ENCODE data around the gene DOCK3.
"Not testable (repeated sequence)": the region's sequence is repeated elsewhere in the genome, so short reads cannot be mapped to it uniquely, and the experiment has no call there.

The DOCK3 gene

DNA sequence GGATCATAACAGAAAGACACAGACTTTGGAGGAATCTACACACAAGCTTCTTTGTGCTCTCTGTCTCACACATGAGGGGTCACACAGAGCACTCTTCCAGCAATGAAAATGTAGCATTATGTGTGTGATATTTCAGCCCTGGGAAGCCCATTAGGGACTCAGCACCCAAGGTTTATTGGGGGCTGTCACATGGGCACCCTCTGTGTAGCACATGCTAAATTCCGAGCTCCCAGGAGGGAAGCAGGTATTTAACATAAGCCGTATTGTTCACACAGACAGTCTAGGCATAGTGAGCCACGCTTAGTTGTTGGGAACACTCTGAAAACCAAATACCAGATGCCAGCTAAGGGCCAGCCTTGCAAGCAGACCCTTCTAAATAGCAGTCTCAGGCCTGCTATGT lies 448.8 kb downstream of the DOCK3 start:
- H3K9me2 ChIP-seq (replicated peaks; ENCODE audit: control insufficient read depth, low read length) = no peaks in the 10 kb centered on the region
- no peaks in the 10 kb centered on the region for H4K20me1 ChIP-seq (ENCODE audit: control insufficient read depth, insufficient read depth, low read depth, low read length)
- H3K27ac ChIP-seq (ENCODE audit: low read depth, low read length) = no peak overlapping the region
- no peaks in the 10 kb centered on the region for H3K36me3 ChIP-seq (ENCODE audit: control insufficient read depth, low read length)
- H3K4me1 ChIP-seq (ENCODE audit: control insufficient read depth, low read length) = no peaks in the 10 kb centered on the region
- no peaks in the 10 kb centered on the region for H3K79me2 ChIP-seq (ENCODE audit: control insufficient read depth, low read length)
- TF ChIP-seq EZH2phosphoT487 (IDR thresholded peaks at IDR 0.05; ENCODE audit: borderline replicate concordance, low read length) = no peak
- TF ChIP-seq, protein P1, sequence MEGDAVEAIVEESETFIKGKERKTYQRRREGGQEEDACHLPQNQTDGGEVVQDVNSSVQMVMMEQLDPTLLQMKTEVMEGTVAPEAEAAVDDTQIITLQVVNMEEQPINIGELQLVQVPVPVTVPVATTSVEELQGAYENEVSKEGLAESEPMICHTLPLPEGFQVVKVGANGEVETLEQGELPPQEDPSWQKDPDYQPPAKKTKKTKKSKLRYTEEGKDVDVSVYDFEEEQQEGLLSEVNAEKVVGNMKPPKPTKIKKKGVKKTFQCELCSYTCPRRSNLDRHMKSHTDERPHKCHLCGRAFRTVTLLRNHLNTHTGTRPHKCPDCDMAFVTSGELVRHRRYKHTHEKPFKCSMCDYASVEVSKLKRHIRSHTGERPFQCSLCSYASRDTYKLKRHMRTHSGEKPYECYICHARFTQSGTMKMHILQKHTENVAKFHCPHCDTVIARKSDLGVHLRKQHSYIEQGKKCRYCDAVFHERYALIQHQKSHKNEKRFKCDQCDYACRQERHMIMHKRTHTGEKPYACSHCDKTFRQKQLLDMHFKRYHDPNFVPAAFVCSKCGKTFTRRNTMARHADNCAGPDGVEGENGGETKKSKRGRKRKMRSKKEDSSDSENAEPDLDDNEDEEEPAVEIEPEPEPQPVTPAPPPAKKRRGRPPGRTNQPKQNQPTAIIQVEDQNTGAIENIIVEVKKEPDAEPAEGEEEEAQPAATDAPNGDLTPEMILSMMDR (IDR thresholded peaks at IDR 0.05; ENCODE audit: low read depth, low read length, poor library complexity, severe bottlenecking) = no peak
- no peak overlapping the region for H3K4me3 ChIP-seq (ENCODE audit: low read length)
- no peak overlapping the region for H3K4me2 ChIP-seq (ENCODE audit: low read length)
- no peaks in the 10 kb centered on the region for H3F3A ChIP-seq (ENCODE audit: control insufficient read depth, insufficient read depth)
- no peaks in the 10 kb centered on the region for H3K9me3 ChIP-seq (ENCODE audit: control insufficient read depth, insufficient read depth, low read length)
- H3K27me3 ChIP-seq (ENCODE audit: control insufficient read depth, low read length) = no peaks in the 10 kb centered on the region

GRCh38 chr3:51131607-51132006 lies 456.9 kb downstream of the DOCK3 start:
- not testable (repeated sequence) for H3K4me3 ChIP-seq (ENCODE audit: low read length); H4K20me1 ChIP-seq (ENCODE audit: control insufficient read depth, insufficient read depth, low read depth, low read length); H3K79me2 ChIP-seq (ENCODE audit: control insufficient read depth, low read length); H3F3A ChIP-seq (ENCODE audit: control insufficient read depth, insufficient read depth); H3K27ac ChIP-seq (ENCODE audit: low read depth, low read length); H3K36me3 ChIP-seq (ENCODE audit: control insufficient read depth, low read length); H3K9me3 ChIP-seq (ENCODE audit: control insufficient read depth, insufficient read depth, low read length); H3K4me2 ChIP-seq (ENCODE audit: low read length); H3K27me3 ChIP-seq (ENCODE audit: control insufficient read depth, low read length); H3K9me2 ChIP-seq (replicated peaks; ENCODE audit: control insufficient read depth, low read length); H3K4me1 ChIP-seq (ENCODE audit: control insufficient read depth, low read length)

DNA sequence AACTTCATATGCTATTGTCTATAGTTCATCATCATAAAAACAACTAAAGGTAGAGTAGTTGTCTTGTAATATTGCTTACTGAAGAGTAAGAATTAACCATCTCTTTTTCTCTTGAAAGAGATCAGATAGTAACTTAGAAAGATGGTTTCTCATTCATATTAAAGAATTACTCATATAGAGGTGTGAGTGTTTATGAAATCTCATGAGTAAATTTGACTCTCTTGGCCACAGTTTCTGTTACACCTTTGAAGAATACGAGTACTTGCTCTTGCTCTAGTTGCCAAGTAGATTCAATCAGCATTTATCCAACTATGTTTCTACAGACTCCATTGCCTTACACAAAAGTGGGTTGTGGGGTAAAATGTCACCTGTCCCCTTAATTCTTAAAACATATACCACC lies 463.0 kb downstream of the DOCK3 start:
- no peaks in the 10 kb centered on the region for H3K36me3 ChIP-seq (ENCODE audit: control insufficient read depth, low read length)
- TF ChIP-seq, protein P1 (IDR thresholded peaks at IDR 0.05; ENCODE audit: low read depth, low read length, poor library complexity, severe bottlenecking) = no peak
- TF ChIP-seq EZH2phosphoT487 (IDR thresholded peaks at IDR 0.05; ENCODE audit: borderline replicate concordance, low read length) = no peak
- H3K27me3 ChIP-seq (ENCODE audit: control insufficient read depth, low read length) = no peaks in the 10 kb centered on the region
- H3K79me2 ChIP-seq (ENCODE audit: control insufficient read depth, low read length) = no peaks in the 10 kb centered on the region
- no peaks in the 10 kb centered on the region for H3K9me2 ChIP-seq (replicated peaks; ENCODE audit: control insufficient read depth, low read length)
- H3K9me3 ChIP-seq (ENCODE audit: control insufficient read depth, insufficient read depth, low read length) = no peaks in the 10 kb centered on the region
- no peaks in the 10 kb centered on the region for H4K20me1 ChIP-seq (ENCODE audit: control insufficient read depth, insufficient read depth, low read depth, low read length)
- no peak overlapping the region for H3K4me3 ChIP-seq (ENCODE audit: low read length)
- no peak overlapping the region for H3K27ac ChIP-seq (ENCODE audit: low read depth, low read length)
- no peak overlapping the region for H3K4me2 ChIP-seq (ENCODE audit: low read length)
- no peaks in the 10 kb centered on the region for H3F3A ChIP-seq (ENCODE audit: control insufficient read depth, insufficient read depth)
- no peaks in the 10 kb centered on the region for H3K4me1 ChIP-seq (ENCODE audit: control insufficient read depth, low read length)

GRCh38 chr3:51139616-51140015 lies 464.9 kb downstream of the DOCK3 start:
- Histone ChIP-seq H3K36me3 (ENCODE audit: control insufficient read depth, low read length) (no peaks in the 10 kb centered on the region), H4K20me1 (ENCODE audit: control insufficient read depth, insufficient read depth, low read depth, low read length) (no peaks in the 10 kb centered on the region), H3K27ac (ENCODE audit: low read depth, low read length) (no peak overlapping the region), H3K79me2 (ENCODE audit: control insufficient read depth, low read length) (no peaks in the 10 kb centered on the region), H3K4me2 (ENCODE audit: low read length) (no peak overlapping the region), H3F3A (ENCODE audit: control insufficient read depth, insufficient read depth) (no peaks in the 10 kb centered on the region), H3K4me1 (ENCODE audit: control insufficient read depth, low read length) (no peaks in the 10 kb centered on the region), H3K27me3 (ENCODE audit: control insufficient read depth, low read length) (no peaks in the 10 kb centered on the region), H3K9me2 (replicated peaks; ENCODE audit: control insufficient read depth, low read length) (no peaks in the 10 kb centered on the region), H3K9me3 (ENCODE audit: control insufficient read depth, insufficient read depth, low read length) (no peaks in the 10 kb centered on the region), H3K4me3 (ENCODE audit: low read length) (no peak overlapping the region)
- TF ChIP-seq, protein P1 (IDR thresholded peaks at IDR 0.05; ENCODE audit: low read depth, low read length, poor library complexity, severe bottlenecking) = no peak
- no peak for TF ChIP-seq EZH2phosphoT487 (IDR thresholded peaks at IDR 0.05; ENCODE audit: borderline replicate concordance, low read length)

All from DOHH2 (cell line).